Forelimb muscle (tissue), 1 donor: Measurements from ENCODE around the gene PLA2G2A. TPM values are rescaled to one million over a fixed set of nuclear protein-coding genes. Genes with fewer than 3 reads are reported as not detected.

Source experiments
- DNase-seq: peaks from one replicate; pipeline ENCODE4 v3.0.0-alpha.2; 2013; ENCODE audit warnings: low read depth
- polyA plus RNA-seq: library from polyadenylated mRNA; unstranded; fragments of 120-200 nt; gene quantifications from one replicate; pipeline ENCODE4 v1.2.1, GENCODE V29; 2013; ENCODE audit not compliant: insufficient read length

The PLA2G2A gene
- polyA plus RNA-seq, 1 donor, result 0.57 TPM

DNA sequence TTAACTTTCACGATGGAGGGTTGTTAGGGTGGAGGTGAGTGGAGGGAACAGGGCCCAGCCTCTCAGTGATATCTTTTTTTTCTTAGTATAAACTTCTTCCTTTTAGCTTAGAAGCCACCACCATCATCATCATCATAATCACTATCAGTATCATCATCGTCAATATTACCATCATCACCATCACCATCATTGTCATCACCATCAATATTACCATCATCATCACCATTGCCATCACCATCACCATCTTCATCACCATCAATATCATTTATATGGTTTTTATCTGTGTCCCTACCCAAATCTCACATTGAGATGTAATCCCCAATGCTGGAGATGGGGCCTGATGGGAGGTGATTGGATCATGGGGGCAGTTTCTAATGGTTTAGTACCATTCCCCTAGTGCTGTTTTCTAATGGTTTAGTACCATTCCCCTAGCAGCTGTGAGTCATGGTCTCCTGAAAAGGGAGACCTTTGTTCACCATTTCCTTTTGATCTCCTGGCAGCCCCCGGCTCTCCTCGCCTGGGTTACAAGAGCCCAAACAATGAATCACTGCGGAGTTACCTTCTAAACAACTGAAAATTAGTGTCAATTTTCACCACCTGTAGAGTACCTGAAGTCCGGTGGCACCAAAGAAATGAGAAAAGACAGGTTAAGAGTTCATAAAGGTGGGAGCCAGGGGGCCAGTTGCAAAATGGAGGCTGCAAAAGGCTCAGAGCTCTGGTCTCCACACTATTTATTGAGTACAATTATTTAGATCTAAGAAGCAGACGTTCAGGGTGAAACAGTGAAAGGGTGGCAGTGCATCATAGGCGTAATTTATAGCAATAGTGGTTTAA is 52.9 kb downstream of the PLA2G2A start:
- no peak for DNase-seq

Other genes starting within 250 kb of the PLA2G2A start
- 3.0 TPM for gene TMCO4, start 179.7 kb downstream of the PLA2G2A start, polyA plus RNA-seq
- 0.20 TPM for gene RNF186, start 164.3 kb downstream of the PLA2G2A start, polyA plus RNA-seq
- gene OTUD3, start 97.2 kb downstream of the PLA2G2A start, polyA plus RNA-seq, result 7.9 TPM
- not detected for gene PLA2G2E, start 56.0 kb downstream of the PLA2G2A start, polyA plus RNA-seq
- gene PLA2G5, start 90.6 kb upstream of the PLA2G2A start, polyA plus RNA-seq, result 0.25 TPM
- 0.05 TPM for gene PLA2G2D, start 139.9 kb upstream of the PLA2G2A start, polyA plus RNA-seq
- gene PLA2G2F, start 159.7 kb upstream of the PLA2G2A start, polyA plus RNA-seq, result not detected
- 0.15 TPM for gene UBXN10, start 206.5 kb upstream of the PLA2G2A start, polyA plus RNA-seq
- 0.05 TPM for gene PLA2G2C, start 206.9 kb upstream of the PLA2G2A start, polyA plus RNA-seq